HG03097 (cell line): ENCODE measurements around the gene IRF2.
A peak's percentile ranks its signal among the peaks of the same experiment; 100 is the strongest.
"Not testable (repeated sequence)": the region's sequence is repeated elsewhere in the genome, so short reads cannot be mapped to it uniquely, and the experiment has no call there.

Experiments
- ATAC-seq: cut with Tn5 transposase; IDR thresholded peaks from one replicate; pipeline ENCODE4 v1.9.1; 2021; ENCODE audit not compliant: unreplicated experiment, low FRiP score

The IRF2 gene

GRCh38 chr4:184350213-184350817 is 124.0 kb downstream of the IRF2 start:
- ATAC-seq = no peak

GRCh38 chr4:184349283-184350039 is 124.9 kb downstream of the IRF2 start:
- ATAC-seq = no peak

- no peak for ATAC-seq
Measured at GRCh38 chr4:184348311-184349233, 125.8 kb downstream of the IRF2 start.

- ATAC-seq = peak; percentile 62
Measured at GRCh38 chr4:184347251-184348239, 126.8 kb downstream of the IRF2 start.

- no peak for ATAC-seq
Measured at GRCh38 chr4:184346682-184347081, 127.7 kb downstream of the IRF2 start.

- not testable (repeated sequence) for ATAC-seq
Measured at GRCh38 chr4:184346273-184346672, 128.1 kb downstream of the IRF2 start.

GRCh38 chr4:184345573-184345922 is 128.8 kb downstream of the IRF2 start:
- no peak for ATAC-seq

- no peak for ATAC-seq
Measured at GRCh38 chr4:184344899-184345572, 129.3 kb downstream of the IRF2 start.

- ATAC-seq = no peak
Measured at GRCh38 chr4:184344435-184344834, 129.9 kb downstream of the IRF2 start.

GRCh38 chr4:184343502-184344177 is 130.7 kb downstream of the IRF2 start:
- no peak for ATAC-seq

GRCh38 chr4:184342857-184343237 is 131.5 kb downstream of the IRF2 start:
- not testable (repeated sequence) for ATAC-seq

GRCh38 chr4:184342167-184342856 is 132.0 kb downstream of the IRF2 start:
- no peak for ATAC-seq

- ATAC-seq = not testable (repeated sequence)
Measured at GRCh38 chr4:184339398-184340193, 134.8 kb downstream of the IRF2 start.

GRCh38 chr4:184337907-184338306 is 136.4 kb downstream of the IRF2 start:
- no peak for ATAC-seq
